GM19467 (cell line): Measurements from ENCODE around the gene PCCA.

Experiments
- ATAC-seq: cut with Tn5 transposase; IDR thresholded peaks from one replicate; pipeline ENCODE4 v1.9.1; 2021; ENCODE audit warnings: mild to moderate bottlenecking, moderate library complexity; ENCODE audit not compliant: unreplicated experiment

Gene PCCA

DNA sequence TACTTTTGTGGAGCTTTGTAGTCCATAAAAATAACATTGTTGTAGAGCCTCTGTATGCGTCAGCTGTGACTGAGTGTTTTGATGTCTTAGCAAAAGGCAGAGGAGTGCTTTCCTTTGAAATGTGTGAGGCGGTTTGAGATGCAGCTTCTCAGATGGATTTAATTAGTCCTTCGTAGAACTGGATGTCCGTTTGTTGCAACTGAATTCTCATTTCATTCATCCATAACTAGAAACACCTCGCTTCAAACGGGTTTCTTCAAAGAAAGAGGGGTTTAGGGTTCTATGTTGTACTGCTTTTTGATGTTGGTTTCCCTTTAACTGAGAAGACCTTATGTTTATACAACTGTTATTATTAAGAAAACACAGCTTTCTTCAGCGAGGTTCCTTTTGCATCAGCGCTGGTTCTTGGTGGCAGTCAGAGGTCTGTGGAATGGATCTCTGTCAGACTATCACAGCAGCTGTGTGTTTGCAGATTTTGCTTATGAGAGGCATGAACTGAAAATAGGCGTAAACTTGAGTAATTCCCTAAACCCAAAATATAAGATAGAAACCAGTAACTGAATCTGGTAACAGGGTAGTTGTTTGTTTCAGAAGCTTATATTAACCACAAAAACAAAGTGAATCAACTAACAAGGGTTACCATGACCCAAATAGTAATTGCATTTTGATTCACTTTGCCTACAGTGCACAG is 305.3 kb downstream of the PCCA start:
- ATAC-seq, result peak; percentile 85

DNA sequence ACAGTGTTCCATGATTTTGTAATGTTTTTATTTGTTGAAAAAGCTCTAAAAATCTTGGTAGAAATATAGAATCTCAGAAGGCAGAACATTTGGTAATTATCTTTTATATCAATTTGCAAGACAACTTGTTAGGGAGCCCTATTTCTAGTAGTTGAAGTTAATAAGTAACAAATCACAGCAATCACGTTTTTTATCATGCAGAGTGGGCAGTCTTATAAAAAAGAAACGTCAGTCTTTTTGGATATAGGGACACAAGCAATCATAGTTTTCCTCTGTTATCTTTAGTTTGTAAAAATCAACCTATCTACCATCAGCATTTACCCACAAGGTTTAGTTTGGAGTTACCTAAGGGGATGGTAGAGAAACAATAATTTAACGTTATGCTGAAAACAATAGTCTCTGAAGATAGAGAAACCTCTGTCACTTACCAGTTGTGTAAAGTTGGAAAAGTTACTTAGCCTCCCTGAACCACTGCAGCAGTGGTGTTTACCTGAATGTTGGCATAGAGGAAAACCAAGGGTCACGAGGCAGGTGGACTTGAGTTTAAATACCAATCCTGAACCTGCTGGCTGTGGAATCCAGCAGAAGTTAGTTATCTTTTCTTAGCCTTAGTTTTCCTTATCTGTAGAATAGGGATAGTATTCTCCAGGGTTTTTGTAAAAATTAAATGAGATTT is 306.9 kb downstream of the PCCA start:
- no peak for ATAC-seq

DNA sequence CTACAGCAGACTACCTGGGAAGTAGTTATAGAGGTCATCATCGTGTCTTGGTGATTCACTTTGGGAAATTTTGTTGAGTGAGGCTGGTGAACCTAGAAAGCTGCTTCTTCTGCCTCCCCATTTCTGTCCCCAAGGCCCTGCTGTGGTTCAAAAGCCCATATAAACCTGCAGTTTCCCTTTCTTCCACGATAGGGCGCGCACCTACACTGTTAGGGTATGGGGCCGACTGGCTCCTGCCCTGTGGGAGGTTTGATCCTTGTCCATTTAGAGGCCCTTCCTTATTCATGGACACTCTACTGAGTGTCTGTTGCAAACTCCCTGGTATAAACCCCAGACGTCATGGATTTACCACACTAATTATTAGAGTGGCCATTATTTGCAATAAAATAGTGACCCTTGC is 307.9 kb downstream of the PCCA start:
- ATAC-seq, result no peak

DNA sequence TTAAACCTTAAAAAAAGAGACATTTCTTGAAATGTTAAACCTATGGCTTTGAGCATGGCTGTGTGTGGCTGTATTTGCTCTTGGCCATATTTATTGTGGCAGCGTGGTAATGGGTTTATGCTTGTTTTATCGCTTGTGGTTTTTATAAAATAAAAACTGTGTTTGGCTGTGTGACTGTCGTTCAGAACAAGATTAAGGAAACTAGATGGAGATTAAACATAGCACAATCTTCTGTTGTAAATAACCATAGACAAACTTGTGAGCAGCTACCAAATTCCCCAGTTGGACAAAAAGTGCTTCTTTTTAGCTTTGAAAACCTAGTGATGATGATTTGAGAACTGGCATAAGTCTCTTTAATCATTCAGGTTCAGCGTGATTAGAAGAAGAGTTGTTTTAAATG is 308.7 kb downstream of the PCCA start:
- no peak for ATAC-seq

DNA sequence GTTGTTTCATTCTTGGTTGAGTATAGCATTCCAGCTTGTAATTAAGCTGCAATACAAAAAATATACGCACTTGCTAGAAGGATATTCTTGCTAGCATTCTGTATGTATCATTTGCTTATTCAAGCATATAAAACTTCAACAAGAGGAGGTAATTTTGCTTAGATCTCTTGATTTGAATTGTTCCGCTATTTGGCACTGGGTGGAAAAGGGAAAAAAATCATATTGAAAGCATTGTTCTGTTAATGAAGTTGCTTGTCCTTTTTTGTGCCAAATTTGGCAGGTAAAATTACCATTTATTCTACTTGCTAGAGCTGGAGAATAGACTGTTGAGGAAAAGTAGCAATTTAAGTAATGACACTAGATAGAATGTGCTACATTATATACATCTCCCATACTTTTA is 309.5 kb downstream of the PCCA start:
- ATAC-seq, result no peak

DNA sequence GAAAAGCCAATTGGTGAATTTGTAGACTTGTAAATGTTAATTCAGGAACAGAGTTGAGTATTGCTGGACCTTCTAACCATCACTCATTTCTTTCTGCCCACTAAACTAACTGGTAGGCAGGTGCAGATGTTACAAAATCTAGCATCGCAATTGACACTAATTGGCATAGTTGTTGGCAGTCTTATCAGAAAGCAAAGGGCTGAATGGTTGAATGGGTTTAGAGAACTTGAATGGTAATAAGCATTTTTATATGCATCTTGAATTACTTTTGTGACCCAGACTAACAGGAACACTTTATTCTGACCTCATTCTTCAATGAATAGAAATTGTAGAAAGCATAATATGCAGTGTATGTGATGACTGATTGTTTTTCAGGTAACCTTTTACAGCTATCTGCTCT is 310.6 kb downstream of the PCCA start:
- ATAC-seq, result no peak

DNA sequence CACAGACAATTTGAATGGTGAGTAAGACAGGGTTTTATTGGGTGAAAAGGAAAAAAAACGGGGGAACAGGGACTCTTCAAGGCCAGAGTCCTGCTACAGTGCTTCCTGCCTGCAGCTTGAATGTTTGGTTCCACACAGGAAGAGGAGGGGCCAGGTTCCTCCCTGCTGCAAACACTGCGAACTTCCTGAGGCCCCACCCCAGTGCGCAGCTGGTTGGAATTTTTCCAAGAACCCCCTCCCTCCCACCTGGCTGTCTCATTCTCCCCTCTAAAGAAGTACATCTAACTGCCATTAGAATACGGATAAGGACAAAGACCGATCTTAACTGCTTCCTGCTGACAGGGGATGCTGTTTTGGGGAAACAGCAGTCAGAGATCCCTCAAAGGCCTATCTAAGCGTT is 314.8 kb downstream of the PCCA start:
- ATAC-seq, result no peak

DNA sequence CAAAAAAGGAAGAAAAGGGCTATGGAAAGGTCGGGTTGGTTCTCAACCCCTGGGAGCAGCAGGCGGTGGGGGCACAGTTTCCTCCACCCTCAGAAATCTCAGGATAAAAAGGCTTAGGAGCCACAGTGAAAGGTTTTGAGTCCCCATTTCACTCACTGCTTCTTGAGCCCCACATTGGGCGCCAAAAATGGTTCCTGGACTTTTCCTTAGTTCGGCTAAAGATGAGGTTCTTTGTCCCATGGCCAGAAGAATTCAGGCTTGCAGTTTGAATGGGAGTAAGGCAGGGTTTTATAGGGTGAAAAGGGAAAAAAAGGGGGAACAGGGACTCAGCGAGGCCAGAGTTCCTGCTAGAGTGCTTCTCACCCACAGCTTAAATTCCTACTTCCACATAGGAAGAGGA is 320.2 kb downstream of the PCCA start:
- no peak for ATAC-seq

DNA sequence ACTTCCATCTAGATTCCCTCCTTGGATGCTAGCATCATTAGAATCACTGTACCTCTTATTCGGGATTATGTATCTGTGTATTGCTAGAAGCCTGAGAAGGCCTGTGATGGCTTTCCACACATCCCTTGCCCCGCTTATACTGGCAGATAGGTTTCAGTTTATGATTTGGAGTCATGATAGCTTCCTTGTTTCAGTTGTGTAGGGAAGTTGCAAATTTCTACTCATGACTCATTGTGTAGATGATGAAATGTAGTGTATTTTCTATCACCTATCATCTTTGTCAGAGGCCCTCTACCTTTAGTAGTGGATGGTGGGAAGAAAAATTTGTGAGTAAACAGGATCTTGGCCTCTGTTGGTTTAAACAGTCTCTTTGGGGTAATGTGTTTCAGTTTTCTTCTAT is 334.5 kb downstream of the PCCA start:
- no peak for ATAC-seq

DNA sequence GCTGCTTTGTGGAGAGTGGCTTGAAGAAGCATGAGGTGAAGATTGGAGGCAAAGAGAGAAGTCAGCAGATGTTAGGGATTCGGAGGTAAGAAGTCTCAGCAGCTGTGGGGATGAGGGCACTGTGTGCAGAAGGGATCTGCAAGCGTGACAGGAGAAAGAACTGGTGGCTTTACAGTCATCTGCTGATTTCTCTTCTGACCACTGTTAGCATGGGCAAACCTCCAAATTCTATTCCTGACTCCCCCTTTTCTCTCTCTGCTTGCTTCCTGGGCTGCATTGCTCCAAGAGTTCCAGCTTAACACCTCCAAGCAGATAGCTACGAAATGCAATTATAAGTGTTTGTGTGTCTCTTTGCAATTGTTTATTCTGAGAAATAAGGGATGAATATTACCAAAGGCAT is 340.1 kb downstream of the PCCA start:
- no peak for ATAC-seq

DNA sequence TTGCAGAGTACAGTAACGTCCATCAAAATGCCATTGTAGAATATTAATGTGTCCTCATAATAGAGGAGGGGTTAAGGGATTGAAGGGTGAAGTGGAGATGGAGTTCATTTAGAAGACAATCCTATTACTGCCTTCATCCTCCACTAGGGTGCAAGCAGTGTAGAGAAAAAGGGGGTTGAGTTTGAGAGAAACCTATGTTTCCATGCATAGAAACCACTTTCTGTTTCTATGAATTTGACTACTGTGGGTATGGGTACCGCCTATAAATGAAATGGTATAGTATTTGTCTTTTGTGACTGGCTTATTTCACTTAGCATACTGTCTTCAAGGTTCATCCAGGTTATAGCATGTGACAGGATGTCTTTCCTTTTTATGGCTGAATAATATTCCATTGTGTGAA is 343.7 kb downstream of the PCCA start:
- no peak for ATAC-seq

DNA sequence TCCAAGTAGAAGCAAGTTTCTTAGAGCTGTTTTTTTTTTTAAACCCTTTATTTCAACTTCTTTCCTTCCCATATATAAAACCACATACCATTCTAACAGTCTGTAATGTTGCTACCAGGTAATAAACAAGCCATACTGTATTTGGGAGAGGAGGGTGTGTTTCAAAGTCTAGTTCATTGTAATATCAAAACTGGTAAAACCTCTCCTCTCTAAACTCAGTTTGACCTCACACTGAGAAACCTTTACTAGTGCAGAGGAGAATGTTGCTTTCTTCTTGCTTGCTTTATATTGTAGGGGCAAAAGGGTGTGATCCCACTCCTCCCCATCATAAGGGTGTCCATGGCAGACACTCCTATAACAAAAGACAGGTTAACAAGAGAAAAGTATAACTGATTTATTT is 344.6 kb downstream of the PCCA start:
- ATAC-seq, result no peak

DNA sequence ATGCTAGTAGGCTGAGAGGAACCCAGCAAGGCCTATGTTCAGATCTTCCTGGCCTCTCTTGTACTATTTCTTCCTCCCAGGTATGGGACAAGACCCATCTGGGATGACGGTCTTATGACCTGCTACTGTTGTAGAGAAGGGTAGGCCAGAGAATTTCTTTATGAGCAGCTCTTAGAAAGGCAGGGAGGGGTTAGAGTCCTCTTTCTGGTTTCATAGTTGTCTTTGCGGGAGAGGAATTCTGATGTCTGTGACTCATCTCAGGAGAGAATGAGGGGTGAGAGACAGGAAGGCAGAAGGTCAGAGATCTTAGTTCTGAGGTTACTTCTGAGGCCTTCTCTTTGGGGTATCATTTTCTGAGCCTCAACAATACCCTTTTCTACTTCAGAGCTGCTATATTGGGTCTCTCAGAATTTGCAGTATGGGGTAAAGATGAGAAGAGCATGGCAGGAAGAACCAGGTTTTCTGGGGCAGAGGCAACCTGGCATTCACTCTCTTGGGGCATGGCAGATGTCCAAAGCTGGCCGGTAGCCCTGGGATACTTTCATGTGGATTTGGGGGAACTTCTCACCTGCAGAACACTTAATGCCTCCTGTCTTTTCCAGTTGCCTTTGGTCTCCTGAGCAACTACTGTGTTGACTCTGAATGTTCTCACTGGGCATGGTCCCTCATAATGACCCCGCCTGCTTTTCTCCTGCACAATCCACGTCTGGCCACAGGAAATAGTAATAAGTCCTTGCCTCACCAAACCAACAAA is 345.3 kb downstream of the PCCA start:
- ATAC-seq, result peak; percentile 61

DNA sequence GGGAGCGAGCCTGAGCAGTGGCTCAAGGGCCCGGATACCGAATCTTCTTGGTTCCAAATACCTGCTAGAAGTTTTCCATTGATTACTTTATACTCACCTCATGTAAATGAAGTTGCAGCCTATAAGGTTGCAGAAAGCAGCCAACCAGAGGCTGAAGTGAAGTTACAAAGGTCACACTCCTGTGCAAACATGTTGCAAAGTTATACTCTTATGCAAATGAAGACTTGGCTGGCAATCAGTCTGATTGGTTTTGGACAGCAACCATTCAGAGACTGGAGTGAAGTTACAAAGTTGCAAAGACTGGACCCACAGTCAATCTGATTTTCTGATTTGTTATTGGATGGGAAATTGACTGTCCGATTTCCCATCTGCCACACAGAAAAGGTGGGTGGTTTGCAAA is 347.2 kb downstream of the PCCA start:
- ATAC-seq, result no peak

DNA sequence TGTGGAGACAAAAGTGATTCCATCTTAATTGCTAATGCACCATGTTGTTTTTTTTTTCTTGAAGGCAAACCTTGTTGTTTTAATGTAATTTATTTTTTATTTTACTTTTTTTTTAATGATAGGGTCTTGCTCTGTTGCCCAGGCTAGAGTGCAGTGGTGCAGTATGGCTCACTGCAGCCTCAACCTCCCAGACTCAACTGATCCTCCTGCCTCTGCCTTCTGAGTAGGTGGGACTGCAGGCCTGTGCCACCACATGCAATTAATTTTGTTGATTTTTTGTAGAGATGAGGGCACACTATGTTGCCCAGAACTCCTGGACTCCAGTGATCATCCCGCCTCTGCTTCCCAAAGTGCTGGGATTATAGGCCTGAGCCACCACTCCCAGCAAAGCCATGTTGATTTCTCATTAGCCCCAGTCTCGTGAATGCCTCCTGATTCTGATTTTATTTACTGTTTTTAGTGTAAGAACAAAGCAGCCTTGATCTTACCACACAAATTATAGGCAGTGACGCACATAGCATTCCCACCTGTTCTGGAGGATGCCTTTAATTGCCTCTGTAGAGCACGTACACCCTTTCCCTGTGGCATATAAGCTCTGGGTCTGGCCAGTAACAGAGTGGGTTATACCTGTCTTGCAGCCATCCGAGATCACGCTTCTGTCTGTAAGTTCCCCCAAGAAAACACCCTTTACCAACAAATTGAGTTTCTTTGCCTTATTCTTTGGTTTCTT is 349.3 kb downstream of the PCCA start:
- no peak for ATAC-seq

DNA sequence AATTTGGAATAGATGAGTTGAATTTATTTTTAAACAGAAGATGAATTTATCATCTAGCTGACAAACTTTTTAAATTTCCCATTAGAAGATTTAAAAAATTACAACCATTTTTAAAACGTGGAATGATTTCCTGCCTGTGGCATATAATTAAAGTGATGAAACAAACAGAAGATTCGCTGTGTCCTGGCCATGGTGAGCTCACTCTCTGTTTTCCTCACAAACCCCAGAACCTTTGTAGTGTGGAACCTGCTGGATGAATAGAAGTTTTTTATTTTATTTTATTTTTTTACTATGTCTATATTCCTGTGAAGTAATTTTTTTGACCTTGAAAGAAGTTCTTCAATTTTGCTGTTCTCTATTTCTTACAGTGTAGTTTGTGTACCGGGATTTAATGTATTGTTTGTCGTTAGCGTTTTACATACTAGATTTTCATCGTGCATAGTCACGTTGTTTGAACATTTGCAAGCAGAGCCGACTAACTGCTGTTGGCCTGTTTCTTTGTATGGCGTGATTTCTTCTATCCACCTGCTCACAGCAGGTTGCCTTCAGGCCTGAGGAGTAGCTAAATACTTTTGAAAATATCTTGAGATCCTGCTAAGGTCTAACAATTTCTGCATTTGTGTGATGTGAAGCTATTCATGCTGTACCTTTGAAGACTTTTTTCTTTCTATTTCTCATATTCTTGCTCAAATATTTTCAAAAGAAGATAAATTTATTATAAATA is 350.5 kb downstream of the PCCA start:
- ATAC-seq, result no peak

DNA sequence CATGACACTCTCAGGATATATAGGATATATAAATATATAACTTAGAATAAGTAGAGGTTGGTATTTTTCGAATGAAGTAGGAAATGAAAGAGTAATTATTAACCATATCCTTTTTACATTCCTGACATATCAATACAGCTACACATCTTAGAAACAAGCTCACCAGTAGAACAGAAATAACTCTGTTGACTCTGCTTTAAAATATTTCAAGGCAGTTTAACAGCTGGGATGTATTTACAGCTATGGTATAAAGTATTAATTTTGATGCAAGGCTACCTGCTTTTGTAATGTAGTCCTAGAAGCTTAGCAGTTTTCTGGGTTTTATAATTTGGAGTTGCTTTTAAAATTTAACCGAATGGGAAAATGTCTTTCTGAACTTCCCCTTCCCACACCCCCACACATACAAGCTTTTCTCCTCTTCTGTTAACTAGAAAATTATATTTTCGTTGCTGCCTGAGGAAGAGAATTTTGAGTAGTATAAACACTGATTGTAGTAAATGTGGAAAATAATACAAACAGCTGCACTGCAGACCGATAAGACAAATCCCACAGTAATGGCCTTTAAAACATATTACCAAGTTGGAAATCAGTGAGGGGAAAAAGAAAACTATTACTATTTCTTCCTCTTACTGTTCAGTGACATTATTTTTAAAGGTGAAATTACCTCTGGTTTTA is 352.0 kb downstream of the PCCA start:
- ATAC-seq, result no peak

DNA sequence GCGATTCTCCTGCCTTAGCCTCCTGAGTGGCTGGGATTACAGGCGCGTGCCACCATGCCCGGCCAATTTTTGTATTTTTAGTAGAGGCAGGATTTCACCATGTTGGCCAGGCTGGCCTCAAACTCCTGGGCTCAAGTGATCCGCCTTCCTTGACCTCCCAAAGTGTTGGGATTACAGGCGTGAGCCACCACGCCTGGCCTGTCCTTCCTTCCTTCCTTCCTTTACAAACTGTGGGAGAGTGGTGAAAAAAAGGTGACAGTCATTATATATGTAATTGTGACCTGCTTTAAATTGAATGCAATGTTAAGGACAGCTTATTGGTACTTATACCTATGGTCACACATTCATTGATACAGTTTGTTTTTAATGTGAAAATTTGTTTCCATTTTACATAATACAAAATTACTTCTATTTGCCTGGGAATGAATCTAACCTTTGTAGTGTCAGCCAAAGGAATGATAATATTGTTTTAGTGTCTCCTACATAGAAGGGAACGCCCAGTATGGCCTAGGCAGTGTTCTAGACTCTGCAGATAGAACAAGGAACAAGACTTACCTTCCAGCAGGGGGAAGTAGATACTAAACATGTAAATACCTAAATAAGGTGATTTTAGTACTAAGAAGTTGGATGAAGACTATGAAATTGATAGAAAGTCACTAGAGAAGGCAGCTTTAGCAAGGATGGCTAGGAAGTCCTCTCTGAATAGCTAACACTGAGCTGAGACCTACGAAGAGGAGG is 353.4 kb downstream of the PCCA start:
- ATAC-seq, result no peak

DNA sequence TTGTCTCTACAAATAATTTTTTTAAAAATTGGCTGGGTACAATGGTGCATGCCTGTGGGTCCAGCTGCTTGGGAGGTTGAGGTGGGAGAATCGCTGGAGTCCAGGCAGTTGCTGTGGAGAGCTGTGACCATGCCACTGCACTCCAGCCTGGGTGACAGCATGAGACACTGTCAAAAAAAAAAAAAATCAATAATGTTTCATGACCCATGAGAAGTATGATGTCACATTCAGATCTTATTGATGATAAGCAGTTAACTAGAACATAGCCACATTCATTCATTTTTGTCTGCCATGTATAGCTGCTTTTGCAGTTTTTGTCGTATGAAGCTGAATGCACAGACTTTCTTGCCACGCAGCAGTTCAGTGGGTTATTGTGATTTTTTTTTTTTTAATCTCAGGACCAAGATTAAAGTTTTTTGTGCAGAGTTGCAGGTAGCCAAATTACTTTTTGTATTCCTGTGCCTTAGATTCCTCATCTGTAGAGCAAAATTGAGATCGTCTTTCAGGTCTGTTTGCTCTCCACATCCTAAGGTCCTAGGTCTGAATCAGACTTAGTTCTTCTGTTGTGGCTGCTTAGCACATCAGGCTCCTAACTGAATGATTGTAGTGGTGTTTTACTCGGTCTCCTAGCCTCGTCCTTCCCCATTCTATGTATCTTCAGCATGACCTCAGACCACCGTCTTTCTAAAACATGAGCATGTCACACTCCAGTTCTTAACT is 354.5 kb downstream of the PCCA start:
- no peak for ATAC-seq
